Kidney tubule cell (primary cell): ENCODE data around the gene ZNF846.
A peak's percentile ranks its signal among the peaks of the same experiment; 100 is the strongest.
"Not testable (repeated sequence)": the region's sequence is repeated elsewhere in the genome, so short reads cannot be mapped to it uniquely, and the experiment has no call there.

ENCODE experiments used
- DNase-seq: peaks from one replicate; pipeline ENCODE4 v3.0.0-alpha.2; 2018; ENCODE audit warnings: low spot score

ZNF846 gene

DNA sequence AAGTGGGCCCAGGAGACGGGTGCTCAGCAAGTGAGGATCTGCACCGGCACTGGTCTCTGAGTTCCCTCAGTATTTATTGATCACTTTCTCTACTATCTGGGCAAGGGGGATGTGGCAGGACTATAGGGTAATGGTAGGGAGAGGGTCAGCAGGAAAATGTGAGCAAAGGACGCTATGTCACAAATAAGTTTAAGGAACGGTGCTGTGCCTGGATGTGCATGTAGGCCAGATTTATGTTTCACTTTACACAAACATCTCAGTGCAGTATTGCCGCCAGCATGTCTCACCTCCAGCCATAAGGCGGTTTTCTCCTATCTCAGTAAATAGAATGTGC lies 15.6 kb upstream of the ZNF846 start:
- DNase-seq, result not testable (repeated sequence)

DNA sequence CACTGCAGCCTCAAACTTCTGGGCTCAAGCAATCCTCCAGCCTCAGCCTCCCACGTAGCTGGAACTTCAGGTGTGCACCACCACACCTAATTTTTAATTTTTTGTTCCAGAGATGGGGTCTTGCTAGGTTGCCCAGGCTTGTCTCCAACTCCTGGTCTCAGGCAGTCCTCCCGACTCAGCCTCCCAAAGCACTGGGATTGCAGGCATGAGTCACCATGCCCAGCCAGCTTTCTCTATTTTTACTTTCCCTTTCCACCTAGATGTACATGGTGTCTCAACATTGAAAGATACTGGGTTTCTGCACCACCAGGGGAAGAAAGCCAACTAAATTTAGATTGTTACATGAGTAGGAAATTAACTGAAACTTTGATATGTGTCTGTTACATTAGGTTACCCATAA lies 13.8 kb upstream of the ZNF846 start:
- peak; percentile 20 for DNase-seq

DNA sequence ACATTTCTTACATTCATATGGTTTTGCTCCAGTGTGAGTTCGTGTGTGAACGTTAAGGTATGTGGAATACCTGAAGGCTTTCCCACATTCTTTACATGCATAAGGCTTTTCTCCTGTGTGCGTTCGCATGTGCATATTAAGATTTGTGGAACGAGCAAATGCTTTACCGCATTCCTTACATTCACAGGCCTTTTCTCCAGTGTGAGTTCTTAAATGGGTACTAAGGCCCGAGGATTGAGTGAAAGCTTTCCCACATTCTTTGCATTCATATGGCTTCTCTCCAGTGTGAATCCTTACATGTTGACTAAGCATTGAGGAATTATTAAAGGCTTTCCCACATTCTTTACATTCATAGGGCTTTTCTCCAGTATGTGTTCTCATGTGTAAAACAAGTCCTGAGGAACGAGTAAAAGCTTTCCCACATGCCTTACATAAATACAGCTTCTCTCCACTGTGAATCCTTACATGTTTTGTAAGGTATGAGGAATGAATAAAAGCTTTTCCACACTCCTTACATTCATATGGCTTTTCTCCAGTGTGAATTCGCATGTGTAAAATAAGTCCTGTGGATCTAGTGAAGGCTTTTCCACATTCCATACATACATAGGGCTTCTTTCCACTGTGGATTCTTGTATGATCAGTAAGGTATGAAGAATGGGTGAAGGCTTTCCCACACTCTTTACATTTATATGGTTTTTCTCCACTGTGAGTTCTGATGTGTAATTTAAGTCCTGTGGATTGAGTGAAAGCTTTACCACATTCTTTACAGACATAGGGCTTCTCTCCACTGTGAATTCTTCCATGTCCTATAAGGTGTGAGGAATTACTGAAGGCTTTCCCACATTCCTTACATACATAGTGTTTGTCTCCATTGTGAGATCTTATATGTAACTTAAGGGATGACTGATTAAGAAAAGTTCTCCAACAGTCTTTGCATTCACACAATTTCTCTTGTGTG lies 10.7 kb downstream of the ZNF846 start:
- DNase-seq, result no peak

DNA sequence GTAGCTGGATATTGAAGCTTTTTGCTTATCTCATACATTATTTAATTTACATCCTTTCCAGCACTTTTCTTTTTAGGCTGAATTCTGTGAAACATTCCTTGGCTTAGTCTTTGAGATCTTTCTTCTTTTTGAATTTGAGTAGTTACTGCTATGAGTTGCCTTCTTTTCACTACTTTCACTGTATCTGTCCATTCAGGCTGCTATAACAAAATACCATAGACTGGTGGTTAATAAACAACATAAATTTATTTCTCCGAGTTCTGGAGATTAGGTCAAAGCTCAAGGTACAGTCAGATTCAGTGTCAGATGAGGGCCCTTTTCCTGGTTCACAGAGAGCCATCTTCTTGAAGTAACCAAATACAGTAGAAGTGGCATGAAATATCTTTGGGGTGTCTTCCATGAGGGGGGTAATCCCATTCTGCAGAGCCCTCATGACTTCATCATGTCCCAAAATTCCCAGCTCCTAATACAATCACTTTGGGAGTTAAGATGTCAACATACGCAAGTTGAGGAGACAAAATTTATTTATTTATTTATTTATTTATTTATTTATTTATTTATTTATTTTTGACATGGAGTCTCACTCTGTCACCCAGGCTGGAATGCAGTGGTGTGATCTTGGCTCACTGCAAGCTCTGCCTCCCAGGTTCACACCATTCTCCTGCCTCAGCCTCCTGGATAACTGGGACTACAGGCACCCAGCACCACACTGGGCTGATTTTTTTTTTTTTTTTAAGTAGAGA lies 15.7 kb downstream of the ZNF846 start:
- no peak for DNase-seq

DNA sequence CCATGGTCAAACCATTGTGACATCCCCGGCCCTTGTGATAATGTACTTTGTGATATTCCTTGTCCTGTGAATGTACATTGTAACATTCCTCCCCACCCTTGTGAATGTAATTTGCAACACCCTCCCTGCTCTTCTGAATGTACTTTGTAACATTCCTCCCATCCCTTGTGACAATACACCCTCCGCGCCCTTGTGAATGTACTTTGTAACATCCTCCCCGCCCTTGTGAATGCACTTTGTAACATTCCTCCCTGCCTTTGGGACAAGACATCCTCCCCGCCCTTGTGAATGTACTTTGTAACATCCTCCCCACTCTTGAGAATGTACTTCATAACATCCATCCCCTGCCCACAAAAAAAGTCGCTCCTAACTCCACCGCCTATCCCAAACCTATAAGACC lies 17.1 kb downstream of the ZNF846 start:
- DNase-seq, result no peak

DNA sequence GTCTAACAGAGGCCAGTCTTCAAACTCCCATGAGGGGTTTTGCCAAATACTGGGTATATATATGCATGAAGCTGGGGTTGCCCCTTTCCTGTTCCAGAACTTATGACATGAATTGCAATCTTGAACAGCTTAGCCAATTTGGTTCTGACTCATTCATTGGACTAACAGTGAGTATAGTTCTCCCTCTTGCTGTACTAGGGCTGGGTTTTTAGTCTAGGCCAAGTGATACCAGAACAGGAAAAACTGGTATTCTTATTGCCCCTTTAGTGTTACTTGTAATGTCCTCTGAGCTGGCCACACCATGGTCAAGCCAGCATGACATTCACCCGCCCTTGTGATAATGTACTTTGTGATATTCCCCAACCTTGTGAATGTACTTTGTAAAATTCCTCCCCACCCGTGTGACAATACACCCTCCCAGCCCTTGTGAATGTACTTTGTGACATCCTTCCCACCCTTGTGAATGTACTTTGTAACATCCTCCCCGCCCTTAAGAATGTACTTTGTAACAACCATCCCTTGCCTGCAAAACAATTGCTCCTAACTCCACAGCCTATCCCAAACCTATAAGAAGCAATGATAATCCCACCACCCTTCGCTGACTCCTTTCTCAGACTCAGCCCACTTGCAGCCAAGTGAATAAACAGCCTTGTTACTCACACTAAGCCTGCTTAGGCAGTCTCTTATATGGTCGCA lies 26.9 kb downstream of the ZNF846 start:
- no peak for DNase-seq

DNA sequence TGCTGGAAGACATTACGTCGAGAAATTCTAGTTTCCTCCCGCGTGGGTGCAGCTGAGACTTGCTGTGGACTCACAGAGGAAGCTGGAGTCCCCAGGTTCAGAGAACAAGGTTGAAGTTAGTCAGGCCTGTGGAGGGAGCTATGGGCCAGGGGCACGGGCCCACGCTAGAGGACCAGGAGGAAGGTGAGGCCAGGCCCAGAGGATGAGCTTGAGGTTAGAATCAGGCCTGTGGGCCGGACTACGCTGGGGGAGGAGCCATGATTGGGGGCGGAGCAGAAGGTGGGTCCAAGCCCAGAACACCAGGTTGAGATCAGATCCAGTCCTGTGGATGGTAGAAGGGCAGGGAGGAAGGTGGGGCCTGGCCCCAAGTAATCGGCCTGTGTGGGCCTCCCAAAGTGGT lies 32.6 kb downstream of the ZNF846 start:
- DNase-seq, result no peak

DNA sequence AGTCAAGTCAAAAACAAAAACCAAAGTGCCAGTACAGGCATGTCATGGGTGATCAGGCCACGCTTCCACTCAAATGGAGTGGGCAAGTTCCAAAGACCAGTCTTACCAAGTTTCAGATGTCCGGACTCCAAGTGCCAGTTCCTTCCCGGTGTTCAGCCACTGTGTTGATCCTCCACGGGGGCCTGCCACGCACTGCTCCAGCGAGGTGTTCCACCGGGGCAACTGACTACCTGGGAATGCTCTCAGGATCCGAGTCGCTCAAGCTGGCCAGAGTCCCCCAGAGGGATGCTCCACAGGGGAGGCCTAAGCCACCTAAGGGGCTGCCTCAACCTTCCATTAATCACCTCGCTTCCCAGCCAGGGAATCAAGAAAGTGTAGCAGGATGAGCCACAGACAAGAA lies 38.5 kb downstream of the ZNF846 start:
- not testable (repeated sequence) for DNase-seq

DNA sequence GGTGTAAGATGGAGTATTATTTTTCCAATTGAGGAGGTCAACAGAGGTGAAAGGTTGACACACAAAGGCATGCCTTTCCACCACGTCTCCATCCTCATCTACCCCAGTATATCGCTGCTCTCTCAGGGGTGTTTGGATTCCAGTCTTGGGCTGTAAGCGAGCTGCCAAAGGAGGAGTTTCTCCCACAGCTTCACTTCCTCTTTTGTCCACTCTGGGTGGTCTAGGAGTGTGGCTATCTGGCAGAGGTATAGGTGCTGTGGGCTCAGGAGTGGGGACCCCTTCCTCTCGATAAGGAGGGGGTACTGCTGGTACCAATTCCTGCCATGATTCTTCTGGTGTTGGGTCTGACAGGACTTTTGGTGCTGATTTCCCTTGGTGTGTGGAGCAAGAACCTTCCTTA lies 39.4 kb downstream of the ZNF846 start:
- no peak for DNase-seq

DNA sequence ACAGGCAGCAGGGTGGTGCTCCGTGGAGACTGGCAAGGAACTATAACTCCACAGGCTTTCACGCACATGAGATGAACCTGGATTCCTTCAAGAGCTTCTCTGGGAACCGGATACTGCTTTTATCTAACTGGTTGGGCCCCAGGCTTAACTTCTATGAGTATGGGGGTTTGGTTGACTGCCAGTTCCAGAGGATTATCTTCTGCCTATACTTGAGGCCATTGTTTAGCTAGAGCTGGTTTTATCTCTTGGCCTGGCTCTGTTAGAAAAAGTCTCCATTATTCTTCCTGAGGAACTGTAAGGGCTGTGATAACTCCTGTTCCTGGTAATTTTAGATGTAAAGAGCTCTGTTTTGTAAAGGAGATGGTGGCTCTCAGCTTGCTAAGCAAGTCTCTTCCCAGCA lies 40.9 kb downstream of the ZNF846 start:
- no peak for DNase-seq

DNA sequence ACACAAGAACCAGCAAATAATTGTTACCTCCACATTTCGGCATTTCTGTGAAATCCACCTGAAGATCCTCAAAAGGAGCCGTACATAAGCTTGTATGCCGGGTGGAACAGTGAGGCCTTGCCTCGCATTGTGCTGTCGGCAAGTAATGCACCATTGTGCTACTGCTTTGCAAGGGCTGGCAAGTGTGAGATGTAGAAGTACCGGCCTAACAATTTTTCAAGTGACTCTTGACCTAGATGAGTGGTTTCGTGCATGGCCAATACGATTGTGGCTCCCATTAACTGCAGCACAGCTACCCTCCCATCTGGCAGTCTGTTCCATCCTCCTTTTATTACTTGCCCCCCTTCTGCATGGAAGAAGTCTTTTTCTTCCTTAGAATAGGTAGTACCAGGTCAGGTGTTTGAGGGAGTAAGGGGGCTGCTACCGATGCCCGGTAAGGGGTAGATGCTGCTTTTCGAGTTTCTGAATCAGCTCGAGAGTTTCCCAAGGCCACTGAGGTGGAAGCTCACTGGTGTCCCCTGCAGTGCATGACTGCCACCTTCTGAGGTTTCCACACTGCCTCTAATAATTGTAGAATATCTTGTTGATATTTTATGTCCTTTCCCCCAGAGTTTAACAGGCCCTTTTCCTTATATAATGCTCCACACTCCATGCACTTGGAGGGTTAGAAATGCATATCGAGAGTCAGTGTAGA lies 42.9 kb downstream of the ZNF846 start:
- not testable (repeated sequence) for DNase-seq

DNA sequence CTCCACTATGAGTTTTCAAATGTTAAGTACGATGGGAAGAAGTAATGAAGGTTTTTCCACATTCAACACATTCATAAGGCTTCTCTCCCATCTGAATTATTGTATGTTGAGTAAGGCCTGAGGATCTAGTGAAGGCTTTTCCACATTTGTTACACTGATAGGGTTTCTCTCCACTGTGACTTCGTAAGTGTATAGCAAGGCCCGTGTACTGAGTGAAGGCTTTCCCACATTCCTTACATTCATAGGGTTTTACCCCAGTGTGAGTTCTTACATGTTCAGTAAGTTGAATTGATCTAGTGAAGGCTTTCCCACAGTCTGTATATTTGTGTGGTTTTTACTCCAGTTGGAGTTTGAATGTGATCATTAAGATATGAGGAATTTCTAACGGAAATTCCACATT lies 44.4 kb downstream of the ZNF846 start:
- no peak for DNase-seq

DNA sequence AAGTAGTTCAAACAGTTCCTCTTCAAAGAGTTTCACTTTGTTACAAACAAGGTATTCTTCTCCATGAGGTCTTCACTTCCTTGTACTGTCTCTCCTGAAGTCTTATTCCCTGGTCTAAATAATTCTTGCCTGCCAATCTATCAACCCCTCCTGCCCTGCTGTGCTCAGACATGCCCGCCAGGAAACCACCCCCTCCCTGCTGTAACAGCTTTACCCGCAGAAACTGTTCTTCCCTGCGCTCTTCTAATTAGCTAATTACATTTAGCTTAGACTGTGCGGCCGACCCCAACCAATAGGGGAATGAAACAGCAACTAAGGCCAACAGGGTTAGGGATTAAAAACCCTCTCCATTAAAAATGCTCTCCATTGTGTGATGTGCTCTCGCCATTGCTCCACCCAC lies 46.7 kb downstream of the ZNF846 start:
- DNase-seq, result no peak

DNA sequence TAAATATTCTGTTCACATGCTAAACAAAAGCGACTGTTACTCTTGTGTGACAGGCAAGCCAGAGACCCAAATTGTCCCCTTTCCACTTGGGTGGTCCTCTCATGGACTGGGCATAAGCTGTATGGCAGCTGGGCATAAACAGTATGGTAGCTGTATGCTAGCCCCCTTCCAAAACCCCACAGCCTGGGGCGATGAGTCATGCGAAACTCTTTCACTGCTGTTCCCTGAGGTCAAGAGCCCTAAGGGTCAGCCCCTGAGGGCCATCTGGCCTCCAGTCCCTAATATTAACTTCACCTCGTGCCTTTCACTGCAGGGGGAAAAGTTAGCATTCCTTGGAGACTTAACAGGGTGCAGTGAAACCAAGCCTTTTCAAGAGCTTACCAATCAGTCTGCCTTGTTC lies 48.0 kb downstream of the ZNF846 start:
- DNase-seq, result no peak

DNA sequence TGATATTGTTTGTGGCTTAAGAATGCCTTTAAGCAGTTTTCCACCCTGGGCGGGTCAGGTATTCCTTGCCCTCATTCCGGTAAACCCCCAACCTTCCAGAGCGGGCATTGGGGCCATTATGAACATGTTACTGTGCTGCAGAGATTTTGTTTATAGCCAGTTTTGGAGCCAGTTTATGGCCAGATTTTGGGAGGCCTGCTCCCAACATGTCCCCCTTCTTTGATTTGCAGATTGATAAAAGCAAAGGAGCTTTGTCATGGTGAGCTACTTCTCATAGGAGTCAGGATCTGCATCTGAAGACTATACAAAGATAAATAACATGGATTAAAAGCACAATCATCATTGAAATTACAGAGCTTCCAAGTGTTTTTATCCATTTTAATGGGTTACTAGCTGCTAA lies 56.7 kb downstream of the ZNF846 start:
- no peak for DNase-seq

DNA sequence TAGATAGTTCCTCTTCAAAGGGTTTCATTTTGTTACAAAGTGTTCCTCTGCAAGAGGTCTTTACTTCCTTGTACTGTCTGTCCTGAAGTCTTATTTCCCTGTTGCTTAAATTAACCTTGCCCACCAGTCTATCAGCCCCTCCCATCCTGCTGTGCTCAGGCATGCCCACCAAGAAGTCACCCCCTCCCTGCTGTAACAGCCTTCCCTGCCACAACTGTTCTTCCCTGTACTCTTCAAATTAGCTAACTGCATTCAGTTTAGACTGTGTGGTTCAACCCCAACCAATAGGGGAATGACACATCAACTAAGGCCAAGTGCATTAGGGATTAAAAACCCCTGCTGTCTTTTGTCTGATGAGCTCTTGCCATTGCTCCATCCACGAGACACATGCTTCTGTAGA lies 59.2 kb downstream of the ZNF846 start:
- no peak for DNase-seq

DNA sequence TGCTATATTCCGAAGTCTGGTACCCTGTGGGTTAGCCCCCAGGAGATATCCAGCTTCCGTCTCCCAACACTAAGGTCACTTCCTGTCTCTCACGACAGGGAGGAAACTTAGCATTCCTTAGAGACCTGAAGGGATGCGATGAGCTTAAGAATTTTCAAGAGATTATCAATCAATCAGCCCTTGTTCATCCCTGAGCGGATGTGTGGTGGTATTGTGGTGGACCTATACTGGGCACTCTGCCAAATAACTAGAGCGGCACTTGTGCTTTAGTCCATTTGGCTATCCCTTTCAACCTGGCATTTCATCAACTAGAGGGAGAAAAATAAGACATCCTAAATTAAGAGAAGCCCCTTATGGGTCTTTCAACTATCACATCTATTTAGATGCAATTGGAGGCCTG lies 62.7 kb downstream of the ZNF846 start:
- DNase-seq, result no peak

DNA sequence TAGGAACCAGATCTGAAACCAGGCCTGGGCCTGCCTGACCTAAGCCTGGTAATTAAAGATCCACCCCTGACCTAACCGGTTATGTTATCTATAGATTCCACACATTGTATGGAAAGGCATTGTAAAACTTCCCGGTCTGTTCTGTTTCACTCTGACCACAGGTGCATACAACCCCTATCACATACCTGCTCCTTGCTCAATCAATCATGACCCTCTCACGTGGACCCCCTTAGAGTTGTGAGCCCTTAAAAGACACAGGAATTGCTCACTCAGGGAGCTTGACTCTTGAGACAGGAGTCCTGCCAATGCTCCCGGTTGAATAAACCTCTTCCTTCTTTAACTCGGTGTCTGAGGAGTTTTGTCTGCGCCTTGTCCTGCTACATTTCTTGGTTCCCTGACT lies 66.4 kb downstream of the ZNF846 start:
- no peak for DNase-seq
